Measurements from ENCODE around the gene LTBP1.

GRCh38 chr2:33219850-33220275, 273.1 kb downstream of the LTBP1 start:
- TF ChIP-seq CTCF (conservative IDR thresholded peaks at IDR 0.05; ENCODE audit: low read depth, low read length) (no peak), EZH2 (IDR thresholded peaks at IDR 0.05; ENCODE audit: borderline replicate concordance, low read depth, low read length, poor library complexity, severe bottlenecking) (no peak)
